ENCODE measurements around the gene WNK2.

The WNK2 gene

DNA sequence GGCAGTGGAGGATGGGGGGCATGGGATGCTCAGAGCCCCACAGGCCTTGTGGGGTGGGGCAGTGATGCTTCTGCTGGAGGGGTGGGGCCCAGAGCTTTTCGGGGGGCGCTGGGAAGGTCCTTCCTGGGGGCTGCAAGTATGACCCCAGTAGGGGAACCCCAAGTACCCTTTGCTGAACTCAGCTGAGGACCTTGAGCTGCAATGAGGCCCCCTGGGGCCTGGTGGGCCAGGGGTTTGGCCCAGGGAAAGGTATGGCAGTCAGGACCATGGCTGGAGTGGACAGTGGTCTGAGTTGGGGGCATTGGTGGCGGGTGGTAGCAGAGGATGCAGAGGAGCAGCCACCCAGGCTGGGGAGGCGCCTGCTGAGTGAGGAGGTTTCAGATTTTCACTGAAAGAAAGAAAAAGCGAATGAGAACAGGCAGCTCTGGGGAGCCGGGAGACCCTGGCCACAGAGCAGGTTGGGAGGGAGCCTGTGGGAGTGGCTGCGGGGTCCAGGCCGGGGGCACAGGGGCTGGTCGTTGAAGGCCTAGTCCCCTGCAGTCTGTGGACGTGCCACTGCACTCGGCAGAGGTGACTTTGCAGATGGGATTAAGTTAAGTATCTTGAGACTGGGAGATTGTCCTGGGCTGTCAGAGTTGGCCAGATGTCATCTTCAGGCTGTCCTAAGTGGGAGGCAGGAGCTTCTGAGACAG lies 19.2 kb downstream of the WNK2 start:
- DNase-seq: no peak

DNA sequence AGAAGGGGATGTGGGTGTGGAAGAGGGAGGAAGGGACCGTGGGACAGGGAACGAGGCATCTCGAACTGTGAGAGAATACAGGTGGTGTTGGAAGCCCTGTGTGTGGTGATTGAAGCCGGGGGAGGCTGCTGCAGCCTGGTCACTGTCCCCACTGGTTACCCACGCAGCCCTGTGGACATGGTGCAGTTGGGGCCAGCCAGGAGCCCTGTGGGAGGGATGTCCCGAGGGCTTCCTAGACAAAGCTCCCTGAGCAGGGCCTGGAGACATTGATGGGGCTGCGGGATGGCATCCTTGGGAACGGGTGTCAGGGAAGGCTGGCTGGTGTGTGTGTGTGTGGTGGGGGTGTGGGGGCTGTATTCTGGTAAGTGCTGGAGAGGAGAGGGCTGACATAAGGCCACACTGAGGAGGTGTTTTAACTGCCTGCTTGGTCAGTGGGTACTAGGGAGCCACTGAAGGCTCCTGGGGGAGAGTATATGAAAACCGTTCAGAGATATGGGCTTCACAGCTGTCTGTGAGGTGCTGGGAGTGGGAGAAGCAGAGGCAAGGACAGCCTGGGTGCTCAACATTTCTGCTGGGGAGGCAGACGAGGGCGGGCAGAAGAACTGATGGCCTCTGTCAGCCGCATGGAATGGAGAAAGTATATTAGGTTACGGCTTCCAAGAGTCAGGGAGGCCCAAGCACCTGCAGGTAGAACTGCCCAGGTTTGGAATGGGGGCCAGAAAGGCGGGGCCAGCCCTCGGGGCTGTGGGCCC lies 20.0 kb downstream of the WNK2 start:
- no peak for DNase-seq

DNA sequence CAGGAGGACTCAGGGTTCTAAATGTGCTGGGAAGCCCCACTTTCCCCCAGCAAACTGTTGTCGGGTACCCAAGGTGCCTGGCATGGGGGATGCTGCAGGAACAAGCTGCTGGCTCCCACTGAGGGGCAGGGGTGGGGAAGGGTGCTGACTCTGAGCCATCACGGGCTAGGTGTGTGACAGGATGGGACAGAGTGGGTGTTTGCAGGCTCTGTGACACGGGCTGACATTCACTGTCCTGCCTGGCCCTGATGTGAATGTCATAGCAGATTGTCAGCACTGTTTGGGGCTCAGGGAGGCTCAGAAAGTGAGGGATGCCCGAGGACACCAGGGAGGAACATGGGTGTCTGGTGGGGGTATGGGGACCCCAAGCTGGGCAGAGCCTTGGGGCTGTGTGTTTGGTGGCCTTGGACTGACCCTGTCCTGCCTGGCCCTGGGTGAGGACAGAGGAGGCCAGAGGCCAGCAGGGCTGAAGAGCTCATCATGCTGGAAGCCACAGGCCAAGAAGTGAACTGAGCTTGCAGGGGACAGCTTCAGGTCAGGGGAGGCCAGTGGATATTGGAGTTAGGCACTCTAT lies 20.6 kb downstream of the WNK2 start:
- no peak for DNase-seq

DNA sequence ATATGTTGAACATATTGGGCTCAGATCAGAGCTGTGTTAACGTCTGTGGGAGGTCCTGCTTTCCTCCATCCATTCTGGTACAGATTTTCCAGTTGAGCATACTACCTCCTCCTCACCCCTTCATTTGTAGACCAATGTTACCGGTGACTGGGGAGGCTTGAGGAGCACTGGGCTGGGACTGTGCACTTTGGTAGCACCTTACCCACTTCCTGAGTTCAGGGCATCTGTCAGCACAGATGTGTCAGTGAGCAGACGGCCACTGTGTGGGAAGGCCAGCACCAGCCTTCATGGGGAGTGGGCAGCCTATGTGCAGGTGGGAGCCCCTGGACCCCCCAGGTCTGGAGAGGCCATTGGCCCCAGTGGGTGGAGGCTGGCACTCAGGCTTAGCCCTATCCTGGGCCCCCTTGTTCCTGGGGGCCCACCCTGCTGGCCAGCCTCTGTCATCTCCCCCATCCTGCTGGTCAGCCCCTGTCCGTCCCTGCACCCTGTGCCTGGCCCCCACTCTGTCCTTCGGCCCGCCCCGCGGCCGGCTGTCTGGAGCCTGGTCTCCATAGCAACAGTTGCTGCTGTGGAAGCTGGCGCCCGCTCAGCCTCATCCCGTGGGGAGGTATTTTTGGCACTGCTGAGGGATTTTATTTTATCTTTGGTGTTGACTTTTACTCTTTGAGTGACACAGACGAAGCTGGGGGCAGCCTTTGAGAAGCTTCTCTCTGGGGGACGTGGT lies 21.3 kb downstream of the WNK2 start:
- DNase-seq: no peak

DNA sequence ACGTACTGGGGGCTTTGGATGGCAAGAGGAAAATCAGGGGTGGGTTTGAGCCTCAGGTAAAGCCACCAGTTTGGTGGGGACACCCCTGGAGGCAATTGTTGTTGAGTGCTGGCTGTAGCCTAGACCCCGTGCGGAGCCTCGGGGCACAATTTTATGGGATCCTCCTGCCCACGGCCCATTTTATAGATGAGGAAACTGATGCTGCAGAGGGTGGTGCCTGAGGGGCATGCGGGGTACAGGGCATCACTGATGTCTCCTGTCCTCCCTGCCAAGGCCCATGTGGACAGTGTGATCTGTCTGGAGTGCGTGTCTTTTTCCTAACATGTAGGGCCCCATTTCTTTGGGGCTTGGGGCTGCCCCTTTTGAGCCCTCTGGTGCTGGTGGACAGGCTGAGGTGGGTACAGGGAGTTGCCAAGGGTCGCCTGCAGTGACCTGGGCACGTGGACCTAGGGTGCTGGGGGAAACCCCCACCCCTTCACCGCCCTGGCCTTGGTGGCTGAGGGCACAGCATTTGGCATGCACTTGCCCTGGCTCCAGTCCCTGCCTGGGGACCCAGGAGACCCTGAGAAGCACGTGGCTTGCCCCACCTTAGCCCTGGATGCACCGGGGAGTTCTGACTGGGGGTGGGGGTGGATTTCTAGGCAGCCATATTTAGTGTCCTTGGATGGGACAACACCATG lies 22.1 kb downstream of the WNK2 start:
- DNase-seq: no peak

DNA sequence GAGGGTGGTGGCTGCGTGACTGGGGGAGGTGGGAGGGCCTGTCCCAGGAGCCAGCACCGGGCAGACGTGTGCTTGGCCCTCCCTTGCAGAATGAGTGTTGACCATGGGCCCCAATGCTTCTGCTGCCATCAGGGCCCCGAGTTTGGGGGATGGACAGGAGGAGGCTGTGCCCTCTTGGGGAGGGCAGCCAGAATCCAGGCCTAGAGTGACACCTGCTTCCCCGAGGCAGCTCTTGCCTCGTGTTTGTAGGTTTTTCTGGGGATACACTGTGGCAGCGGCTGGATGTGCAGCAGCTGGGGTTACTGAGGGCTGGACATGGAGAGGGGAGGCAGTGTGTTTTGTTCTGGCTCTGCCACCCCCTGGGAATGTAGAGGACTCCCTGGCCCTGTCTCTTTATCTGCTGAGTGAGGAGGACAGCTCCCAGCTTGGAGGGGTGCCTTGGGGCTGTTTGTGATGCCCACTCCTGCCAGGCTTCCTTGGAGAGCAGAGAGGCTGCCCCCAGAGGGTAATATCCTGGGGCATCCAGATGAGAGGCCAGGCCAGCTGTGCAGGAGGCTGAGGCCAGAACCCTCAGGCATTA lies 22.7 kb downstream of the WNK2 start:
- DNase-seq: no peak

DNA sequence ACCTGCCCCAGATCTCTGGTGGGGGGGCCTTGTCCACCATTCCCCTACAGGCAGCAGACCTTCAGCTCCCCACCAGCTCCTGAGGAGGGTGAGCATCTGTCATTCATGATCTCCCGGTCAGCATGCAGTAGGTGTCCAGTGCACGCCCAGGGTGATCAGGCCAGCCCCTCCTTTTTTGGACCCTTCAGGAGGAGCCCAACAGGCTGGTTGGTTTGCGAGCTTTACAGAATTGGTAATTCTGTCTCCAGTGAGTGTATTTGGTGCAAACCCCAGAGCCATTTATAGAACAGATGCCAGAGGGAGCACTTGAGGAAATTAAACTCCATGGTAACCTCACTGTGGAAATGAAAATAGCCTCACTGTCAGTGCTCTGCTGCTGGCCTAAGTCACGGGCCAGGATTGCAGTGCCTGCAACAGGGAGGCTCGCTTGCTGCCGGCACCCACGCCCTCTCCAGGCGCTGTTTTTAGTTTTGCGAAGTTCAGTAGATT lies 23.4 kb downstream of the WNK2 start:
- no peak for DNase-seq

DNA sequence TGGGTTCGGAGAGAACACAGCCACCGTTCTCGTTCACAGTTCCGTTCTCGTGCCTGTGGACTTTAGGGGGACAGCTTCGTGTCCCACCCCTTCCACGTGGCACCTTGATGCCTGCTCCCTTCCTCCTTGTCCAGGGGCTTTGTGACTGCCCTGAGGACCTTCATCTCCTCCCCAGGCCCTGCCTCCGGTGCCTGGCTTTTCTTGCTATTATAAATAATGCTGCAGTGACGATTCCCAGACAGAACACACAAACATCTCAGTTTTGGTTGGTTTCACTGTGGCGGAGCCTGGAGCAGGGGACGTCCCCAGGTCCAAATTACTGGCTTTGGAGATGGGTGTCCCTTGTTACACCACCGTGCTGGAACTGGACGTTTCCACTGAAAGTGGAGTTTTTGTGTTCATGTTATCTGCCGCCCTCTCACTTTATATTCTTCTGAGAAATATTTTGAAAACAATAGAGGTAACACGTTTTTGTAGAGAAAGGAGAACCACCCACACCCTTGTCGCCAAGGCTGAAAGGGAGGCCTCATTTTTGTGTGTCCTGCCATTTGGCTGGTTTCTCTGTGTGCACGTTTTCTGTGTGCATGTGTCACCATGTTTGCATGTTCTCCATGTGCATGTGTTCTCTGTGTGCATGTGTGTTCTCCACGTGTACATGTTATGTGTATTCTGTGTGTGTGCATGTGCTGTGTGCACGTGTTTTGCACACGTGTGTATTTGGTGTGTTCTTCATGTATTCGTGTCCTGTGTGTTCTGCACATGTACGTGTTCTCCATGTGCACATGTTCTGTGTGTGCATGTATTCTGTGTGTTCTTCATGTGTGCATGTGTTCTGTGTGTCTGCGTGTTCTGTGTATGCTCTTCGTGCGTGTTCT lies 24.2 kb downstream of the WNK2 start:
- DNase-seq: no peak

DNA sequence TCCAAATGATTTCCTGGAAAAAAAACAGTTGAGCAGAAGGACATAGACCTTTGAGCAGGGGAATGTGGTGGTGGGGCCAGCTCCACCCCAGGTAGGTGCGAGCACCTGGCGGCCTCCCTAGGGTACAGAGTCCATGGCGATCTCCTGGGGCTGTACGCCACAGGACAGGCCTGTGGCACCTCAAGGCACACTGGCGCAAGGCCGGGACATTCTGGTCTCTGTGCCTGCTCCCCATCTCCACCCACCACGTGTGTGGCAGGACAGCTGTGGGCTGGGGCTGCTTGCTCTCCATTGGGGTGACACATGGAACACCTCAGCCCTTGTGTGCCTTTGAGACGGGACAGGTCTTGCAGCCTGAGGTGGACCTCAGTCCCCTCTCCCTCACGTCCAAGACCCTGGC lies 25.2 kb downstream of the WNK2 start:
- no peak for DNase-seq

DNA sequence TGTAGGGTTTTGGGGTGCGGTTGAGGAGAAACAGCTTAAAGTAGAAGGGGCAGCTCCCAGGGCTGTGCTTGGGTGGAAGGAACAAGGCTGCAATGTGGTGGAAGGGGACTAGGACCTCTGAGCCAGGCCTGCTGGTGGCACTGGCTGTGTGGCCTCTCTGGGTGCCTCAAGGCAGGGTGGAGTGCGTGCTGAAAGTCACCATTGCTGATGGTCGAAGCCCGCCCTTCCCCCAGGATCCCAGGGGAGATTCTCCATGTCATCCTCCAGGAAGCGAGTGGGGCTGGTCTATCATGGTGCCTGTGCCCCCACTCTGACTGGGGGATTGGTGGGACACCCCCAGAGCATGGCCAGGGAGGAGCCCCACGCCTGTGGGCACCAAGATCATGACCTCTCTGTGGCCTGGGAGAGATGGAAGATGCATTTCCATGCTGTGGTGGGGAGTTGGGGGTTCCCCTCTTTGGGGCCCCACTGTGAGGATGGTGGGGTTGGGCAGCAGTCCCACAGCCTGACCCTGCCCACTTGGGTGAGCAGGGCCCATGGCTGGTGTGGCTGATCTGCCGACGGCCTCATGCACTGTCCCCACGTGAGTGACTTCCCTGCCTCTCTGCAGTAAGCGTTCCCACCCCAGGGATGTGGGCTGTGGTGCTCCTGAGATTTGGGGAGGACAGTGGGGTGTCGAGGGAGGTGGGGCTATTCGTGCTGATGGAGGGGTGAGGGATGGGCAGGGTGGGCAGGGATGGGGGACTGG lies 25.8 kb downstream of the WNK2 start:
- DNase-seq: no peak

DNA sequence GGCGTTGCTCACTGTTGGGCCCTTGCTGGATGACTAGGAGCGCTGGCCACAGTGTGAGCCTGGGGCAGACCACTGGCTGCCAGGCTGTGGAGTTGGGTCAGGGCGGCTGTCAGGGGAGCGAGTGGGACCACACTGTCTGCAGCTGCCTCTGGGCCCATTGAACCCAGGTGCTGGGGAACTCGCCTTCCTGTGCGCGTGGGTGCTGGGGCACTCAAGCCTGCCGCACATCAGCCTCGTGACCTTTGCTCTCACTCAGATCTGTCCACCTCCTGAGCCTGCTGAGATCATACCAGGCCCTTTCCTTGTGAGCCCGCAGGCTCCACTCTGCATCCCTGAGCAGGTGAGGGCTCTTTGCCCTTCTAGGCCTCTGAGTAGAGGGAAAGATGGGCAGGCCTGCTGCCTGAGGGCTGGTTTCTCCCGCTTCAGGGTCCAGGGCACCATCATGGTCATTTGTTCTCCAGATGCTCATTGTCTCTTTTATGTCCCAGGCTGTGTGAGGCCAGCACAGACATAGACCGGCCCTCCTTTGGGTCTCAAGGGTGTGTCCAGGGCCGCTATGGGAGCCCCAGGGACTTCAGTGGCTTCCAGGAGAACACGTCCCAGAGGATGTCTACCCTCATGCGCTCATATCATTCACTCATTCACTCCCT lies 26.5 kb downstream of the WNK2 start:
- no peak for DNase-seq

DNA sequence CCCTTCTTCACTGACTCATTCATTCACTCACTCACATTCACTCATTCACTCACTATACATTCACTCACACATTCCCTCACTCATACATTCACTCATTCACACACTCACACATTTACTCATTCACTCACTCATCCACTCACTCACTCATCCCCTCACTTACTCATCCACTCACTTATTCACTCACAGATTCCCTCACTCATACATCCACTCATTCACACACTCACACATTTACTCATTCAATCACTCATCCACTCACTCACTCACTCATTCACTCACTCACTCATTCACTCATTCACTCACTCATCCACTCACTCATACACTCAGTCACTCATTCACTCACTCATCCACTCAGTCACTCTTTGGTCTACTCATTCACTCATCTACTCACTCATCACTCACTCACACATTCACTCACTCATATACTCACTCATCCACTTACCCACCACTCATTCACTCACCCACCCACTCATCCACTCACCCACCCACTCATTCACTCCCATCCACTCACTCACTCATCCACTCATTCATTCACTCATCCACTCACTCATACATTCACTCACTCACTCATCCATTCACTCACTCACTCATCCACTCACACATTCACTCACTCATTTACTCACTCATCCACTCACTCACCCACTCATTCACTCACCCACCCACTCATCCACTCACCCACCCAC lies 27.2 kb downstream of the WNK2 start:
- no peak for DNase-seq

DNA sequence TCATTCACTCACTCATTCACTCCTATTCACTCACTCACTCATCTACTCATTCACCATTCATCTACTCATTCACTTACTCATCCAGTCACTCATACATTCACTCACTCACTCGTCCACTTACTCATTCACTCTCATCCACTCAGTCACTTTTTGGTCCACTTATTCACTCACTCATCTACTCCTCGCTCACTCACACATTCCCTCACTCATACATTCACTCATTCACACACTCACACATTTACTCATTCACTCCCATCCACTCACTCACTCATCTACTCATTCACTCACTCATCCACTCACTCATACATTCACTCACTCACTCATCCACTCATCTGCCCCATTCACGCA lies 27.7 kb downstream of the WNK2 start:
- no peak for DNase-seq

DNA sequence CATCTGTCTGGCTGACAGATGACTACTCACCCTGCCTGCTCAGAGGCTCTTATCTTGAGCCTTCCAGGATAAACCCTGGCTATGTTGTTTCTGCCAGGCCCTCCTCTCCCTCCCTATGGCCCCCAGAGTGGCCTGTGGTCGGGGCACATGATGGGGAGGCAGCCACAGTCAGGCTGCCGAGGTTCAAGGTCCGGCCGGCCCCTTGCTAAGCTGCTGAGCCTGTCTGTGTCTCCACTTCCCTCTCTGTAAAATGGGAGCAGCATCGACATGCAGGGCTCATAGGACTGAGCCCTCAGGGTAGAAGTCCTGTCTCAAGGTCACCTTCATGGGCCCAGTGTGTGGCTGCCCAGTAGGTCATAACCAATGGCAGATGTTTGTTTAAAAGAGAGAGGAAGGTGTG lies 28.5 kb downstream of the WNK2 start:
- no peak for DNase-seq

DNA sequence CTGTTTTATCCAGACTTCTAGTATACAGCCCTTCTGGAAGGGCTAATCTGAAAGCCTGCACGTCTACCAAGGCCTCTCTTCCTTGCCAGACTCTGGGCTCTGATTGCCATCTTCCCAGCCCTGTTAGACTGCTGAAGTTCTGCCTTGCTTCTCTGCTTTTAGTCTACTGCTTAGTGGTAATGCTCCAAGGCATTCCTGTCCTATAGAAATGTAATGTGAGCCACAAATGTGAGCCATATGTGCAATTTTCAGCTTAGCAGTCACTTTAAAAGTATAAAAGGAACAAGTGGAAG lies 32.1 kb downstream of the WNK2 start:
- DNase-seq: no peak

DNA sequence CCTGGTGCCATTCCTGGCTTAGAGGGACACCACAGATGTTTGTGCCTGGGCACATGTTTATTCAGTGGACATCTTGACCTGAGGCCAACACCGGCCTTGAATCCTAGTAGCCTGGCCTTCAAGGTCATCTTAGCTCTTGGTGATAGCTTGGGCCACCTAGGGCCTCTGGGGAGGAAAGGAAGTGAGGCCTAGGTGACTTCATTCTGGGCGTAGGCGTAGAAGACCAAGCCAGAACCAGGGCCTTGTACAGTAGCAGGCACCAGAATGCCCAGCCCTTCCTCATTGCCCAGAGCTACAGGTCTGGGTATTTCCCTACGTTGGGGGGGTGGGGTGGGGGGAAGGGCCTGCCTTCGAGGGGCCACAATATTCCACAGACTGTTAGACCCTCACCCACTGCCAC lies 33.8 kb downstream of the WNK2 start:
- DNase-seq: no peak

DNA sequence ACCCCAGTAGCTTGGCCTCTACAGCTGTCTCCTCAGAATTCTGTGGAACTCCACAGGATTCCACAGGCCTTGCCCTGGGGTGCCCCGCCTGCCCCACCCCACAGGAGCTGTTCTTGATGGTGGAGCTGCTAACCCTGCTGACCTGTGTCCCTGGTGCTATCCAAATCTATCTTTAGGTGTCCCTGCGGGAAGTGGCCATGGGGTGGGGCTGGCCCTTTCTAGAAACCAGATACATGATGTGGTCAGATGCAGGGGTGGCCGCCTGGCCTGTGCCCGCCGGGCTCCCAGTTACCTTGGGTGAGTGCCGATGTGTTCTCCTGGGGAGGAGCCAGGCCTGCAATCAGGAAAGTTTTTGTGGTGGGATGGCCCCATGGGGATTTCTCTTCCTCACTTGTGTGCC lies 34.2 kb downstream of the WNK2 start:
- no peak for DNase-seq

DNA sequence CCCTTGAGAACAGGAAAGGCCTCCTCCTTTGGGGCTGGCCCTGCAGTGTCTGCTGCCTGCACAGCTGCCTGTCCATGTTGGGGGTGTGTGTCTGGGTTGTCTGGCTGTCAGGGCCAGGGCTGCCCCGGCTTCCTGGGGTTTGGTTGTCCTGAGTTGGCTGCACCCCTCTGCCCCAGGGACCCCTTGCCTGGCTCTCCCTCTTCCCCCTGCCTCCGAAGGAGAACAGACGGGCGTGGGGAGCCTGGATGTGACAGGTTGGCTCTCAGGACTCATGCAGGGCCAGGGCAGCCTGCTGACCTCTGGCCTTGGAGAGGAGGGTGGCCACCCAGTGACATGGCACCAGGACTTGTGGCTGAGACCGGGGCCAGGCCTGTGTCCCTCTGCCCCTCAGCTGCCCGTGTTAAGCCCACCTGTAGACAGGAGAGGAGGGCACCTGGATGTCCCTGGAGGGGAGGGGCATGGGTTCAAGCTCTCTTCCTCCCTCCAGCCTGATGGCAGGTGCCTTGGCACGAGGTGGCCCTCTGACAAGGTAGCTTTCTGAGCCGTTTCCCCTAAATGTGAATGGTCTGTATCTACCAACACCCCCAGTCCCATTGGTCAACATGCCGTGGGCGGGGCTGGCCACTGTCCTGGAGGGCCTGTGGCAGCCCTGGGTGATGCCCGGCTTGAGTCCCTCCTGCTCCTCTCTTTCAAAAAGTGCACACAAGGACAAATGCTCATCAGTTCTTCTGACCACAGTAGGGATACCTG lies 34.9 kb downstream of the WNK2 start:
- DNase-seq: no peak

DNA sequence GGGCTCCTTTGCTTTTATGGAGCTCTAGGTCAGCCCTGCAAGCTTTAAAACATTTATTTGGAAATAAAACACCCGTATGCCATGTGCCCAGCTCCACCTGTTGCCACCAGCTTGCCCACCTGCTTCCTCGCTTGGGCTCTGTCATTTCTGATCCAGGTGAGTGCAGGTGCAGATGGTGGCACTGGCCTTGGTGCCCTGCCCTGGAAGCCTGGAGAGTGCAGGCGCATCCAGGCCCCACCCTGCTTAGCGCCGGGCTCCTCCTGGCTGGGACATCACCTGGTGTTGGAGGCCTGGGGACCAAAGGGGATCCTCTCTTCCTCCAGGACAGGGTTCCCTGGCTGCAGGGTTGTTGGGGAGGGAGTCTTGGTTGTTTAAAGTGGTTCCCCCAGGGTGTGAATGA lies 35.8 kb downstream of the WNK2 start:
- DNase-seq: no peak
